Dendritic cell treated with granulocyte-macrophage colony-stimulating factor and Interleukin-4, amounts not matched to agents 40 ng/mL and 50 ng/mL, for 4 days (primary cell): Measurements from ENCODE around the gene CPN2.
A peak's percentile ranks its signal among the peaks of the same experiment; 100 is the strongest.

ENCODE experiments used
- H3K27ac Mint-ChIP-seq: one replicate; pipeline ENCODE4 v1.8.0; 2022; ENCODE audit warnings: mild to moderate bottlenecking, mixed read lengths
- H3K27me3 Mint-ChIP-seq: one replicate; pipeline ENCODE4 v1.8.0; 2022; ENCODE audit warnings: mild to moderate bottlenecking, mixed read lengths
- H3K36me3 Mint-ChIP-seq: one replicate; pipeline ENCODE4 v1.8.0; 2022; ENCODE audit warnings: low read depth, mixed read lengths
- H3K4me1 Mint-ChIP-seq: one replicate; pipeline ENCODE4 v1.8.0; 2022; ENCODE audit warnings: low read depth, mixed read lengths
- H3K4me3 Mint-ChIP-seq: one replicate; pipeline ENCODE4 v1.8.0; 2022; ENCODE audit warnings: mild to moderate bottlenecking, moderate library complexity, mixed read lengths
- H3K9me3 Mint-ChIP-seq: one replicate; pipeline ENCODE4 v1.8.0; 2022; ENCODE audit warnings: mixed read lengths
- intact Hi-C: fragments of 100-400 bp; cut with micrococcal nuclease; formaldehyde crosslinking; loops from one replicate; pipeline ENCODE4 v1.15.0; 2022

The CPN2 gene

DNA sequence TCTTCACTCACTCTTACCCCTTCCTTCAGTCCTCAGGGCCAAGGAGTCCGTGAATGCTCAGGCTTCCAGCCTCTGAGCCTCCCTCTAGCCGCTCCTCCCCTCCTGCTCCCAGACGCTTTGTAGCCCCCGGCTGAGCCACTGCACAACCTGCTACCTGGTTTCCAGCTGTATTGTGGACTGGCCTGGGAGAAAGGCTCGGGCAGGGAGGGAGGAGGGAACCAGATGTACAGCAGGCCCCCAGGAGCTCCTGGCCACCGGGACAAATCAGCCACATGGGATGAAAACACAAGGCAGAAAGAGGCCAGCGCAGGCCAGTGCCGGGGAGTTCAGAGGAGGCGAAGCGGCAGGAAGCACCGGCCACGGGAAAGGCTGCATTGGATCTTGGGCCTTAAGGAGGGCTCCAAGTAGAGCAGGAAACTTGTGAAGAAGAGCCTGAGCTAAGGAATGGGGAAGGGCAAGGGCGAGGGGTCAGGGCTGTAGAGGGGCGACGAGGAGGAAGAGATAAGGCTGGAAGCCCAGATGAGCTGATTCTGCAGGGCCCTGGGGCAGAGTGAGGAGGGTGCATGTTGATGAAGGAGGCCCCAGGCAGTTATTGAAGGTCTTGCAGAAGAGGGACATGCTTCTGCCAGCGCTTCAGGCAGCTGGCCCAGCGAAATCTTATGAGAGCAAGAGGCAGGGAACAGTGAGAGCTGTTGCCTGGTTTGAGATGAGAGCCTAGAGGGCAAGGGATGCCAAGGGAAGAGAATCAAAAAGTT lies 14.3 kb downstream of the CPN2 start:
- intact Hi-C loops: no loop called here
- H3K36me3 Mint-ChIP-seq: no peaks in the 10 kb centered on the region
- no peaks in the 10 kb centered on the region for H3K9me3 Mint-ChIP-seq
- no peak overlapping the region for H3K27ac Mint-ChIP-seq
- peaks cover 8% of the 10 kb centered on the region for H3K4me1 Mint-ChIP-seq
- peaks cover 49% of the 10 kb centered on the region for H3K27me3 Mint-ChIP-seq
- no peak overlapping the region for H3K4me3 Mint-ChIP-seq

DNA sequence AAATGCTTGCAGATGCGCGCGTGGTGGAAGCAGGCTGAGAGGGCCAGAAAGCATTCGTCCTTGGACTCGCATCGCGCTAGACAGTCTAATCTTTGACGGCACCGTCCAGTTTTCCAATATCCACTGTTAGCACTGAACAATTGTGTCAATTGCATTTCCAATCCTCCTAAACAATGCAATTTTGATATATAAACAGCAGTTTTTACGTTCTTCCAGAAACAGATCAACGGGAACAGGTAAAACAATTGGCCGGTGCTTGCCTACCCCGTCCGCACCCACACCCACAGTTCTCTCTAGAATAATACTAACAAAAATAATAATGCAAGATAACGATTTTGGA lies 17.2 kb downstream of the CPN2 start:
- Mint-ChIP-seq H3K27me3 (peaks cover 55% of the 10 kb centered on the region), H3K36me3 (no peaks in the 10 kb centered on the region), H3K4me1 (peaks cover 20% of the 10 kb centered on the region), H3K4me3 (peak overlapping the region; percentile 76), H3K27ac (no peak overlapping the region), H3K9me3 (no peaks in the 10 kb centered on the region)
- intact Hi-C loops: loop anchor here (2.0 kb wide), 1 partner anchor 71 kb away; no protein-coding TSS in a partner anchor

- Mint-ChIP-seq H3K4me1 (peaks cover 20% of the 10 kb centered on the region), H3K27me3 (peaks cover 60% of the 10 kb centered on the region), H3K36me3 (no peaks in the 10 kb centered on the region), H3K27ac (no peak overlapping the region), H3K4me3 (peak overlapping the region; percentile 76), H3K9me3 (no peaks in the 10 kb centered on the region)
- intact Hi-C loops: loop anchor here (2.0 kb wide), 1 partner anchor 71 kb away; no protein-coding TSS in a partner anchor
Observed at GRCh38 chr3:194333212-194333980, 17.7 kb downstream of the CPN2 start.

DNA sequence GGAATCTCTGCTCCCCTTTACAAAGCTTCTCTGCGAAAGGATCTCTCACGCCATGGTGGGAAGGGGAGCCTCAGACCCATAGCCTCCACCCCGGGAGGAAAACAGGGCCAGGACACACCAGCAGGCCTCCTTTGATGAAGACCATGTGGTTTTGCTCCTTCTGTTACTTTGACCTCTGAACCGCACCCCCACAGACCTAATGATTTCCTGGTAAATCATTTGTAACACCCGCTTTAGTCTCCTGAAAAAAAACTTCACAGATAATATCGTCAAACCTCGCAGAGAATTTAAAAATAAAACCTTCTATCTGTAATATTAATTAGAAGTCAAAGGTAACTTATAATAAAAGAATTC lies 18.3 kb downstream of the CPN2 start:
- Mint-ChIP-seq H3K9me3 (no peaks in the 10 kb centered on the region), H3K36me3 (no peaks in the 10 kb centered on the region), H3K27ac (no peak overlapping the region), H3K27me3 (peaks cover 61% of the 10 kb centered on the region), H3K4me3 (no peak overlapping the region), H3K4me1 (peaks cover 20% of the 10 kb centered on the region)
- intact Hi-C loops: loop anchor here (2.0 kb wide), 1 partner anchor 72 kb away; no protein-coding TSS in a partner anchor

DNA sequence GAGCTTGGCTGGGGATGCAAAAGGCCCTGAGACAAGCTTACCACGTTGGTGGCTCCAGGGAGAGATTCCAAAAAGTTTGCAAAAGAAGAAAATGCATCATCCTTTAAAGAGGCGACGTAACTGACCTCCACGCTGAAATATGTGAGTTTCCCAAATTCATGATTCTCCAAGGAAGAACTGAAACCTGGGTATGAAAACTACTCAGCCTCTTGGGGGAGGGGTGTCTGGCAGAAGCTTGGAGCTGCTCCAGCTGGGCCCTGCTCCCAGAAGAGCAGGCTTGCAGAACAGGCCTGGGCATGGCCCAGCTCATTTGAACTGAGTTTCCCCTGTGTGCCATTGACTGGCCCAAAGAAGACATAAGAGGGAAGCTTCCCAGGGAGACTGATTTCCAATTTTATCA lies 20.5 kb downstream of the CPN2 start:
- Mint-ChIP-seq H3K9me3 (no peaks in the 10 kb centered on the region), H3K4me1 (peaks cover 20% of the 10 kb centered on the region), H3K27ac (no peak overlapping the region), H3K4me3 (no peak overlapping the region), H3K36me3 (no peaks in the 10 kb centered on the region), H3K27me3 (peaks cover 48% of the 10 kb centered on the region)
- intact Hi-C loops: no loop called here

GRCh38 chr3:194330160-194330559 lies 21.0 kb downstream of the CPN2 start:
- intact Hi-C loops: no loop called here
- Mint-ChIP-seq H3K27ac (no peak overlapping the region), H3K27me3 (peaks cover 46% of the 10 kb centered on the region), H3K4me1 (peaks cover 20% of the 10 kb centered on the region), H3K36me3 (no peaks in the 10 kb centered on the region), H3K9me3 (no peaks in the 10 kb centered on the region), H3K4me3 (no peak overlapping the region)

DNA sequence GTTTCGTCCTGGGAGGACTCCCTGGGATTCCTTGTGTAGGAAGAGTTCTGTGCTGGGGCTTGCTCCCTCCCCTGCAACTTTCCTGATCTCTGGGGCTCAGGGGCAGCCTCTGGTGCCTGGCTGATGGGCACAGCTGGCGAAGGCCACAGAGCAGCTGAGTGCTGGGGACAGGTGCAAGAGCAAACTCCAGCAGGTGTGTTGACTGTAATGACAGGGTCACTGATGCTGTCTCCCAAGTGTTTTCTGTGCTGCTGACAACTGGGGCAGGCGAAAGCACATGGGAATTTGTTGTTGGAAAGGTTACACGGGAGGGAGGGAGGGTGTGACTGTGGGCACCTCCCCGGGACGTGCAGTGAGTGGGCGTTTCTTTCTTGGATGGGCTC lies 21.6 kb downstream of the CPN2 start:
- intact Hi-C loops: no loop called here
- no peaks in the 10 kb centered on the region for H3K36me3 Mint-ChIP-seq
- peaks cover 46% of the 10 kb centered on the region for H3K27me3 Mint-ChIP-seq
- H3K9me3 Mint-ChIP-seq: no peaks in the 10 kb centered on the region
- peaks cover 20% of the 10 kb centered on the region for H3K4me1 Mint-ChIP-seq
- no peak overlapping the region for H3K4me3 Mint-ChIP-seq
- no peak overlapping the region for H3K27ac Mint-ChIP-seq

DNA sequence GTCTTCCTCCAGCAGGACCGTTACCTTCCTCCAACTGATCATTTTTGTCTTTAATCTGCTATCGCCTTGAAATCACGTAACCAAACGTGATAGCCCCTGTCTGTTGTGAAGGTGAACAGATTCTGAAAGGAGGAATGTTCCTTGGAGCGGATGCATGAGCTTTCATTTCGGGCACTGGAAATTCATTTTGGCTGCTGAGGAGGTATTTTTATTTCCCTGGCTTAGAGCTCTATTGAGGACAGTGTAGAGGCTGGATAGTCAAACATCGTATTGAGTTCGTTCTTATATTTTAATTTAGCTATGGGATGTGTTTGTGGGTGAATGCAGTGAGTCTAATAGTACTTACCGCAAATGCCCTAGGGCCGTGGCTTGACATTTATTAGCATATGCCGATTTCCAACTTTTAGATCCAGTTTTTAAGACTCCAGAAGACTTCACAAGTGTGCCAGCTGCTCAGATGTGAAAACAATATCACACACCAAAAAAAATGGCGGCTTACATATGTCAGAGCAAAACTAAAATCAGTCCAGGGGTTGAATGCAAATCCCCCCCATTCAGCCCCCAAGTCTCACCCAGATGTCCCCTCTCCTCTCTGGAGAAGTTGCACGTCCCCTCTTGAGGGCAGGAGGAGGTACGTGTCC lies 22.1 kb downstream of the CPN2 start:
- Mint-ChIP-seq H3K4me1 (peaks cover 20% of the 10 kb centered on the region), H3K4me3 (no peak overlapping the region), H3K27me3 (peaks cover 41% of the 10 kb centered on the region), H3K9me3 (no peaks in the 10 kb centered on the region), H3K36me3 (no peaks in the 10 kb centered on the region), H3K27ac (no peak overlapping the region)
- intact Hi-C loops: no loop called here

DNA sequence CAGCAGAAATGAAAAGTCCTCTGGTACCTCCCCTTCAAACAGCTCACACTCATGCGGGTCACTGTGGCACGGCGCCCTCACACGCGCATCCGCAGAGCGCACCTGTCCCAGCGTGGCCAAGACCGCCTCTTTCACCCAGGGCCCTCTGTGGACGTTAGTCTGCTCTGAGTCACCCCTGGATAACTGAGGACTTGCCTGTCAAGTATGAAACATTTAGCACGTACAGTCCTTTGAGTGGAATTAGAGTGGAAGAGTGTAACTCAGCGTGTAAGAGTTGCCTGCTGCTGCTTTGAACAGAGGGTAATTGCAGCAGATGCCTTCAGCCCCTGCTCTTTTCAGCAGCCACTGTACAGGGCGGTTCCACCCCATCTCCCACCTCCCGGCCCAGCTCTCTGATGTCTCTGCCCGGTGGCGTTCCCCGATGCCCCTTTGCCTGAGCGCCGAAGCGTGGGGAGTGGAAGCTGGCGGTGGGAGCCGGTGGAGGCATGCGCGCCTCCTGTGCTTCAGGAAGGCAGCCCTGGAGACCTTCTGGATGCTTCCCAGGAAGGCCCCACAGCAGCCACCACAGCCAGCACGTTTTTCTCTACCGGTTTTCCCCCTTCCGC lies 23.0 kb downstream of the CPN2 start:
- no peak overlapping the region for H3K4me3 Mint-ChIP-seq
- H3K36me3 Mint-ChIP-seq: no peaks in the 10 kb centered on the region
- intact Hi-C loops: no loop called here
- peaks cover 33% of the 10 kb centered on the region for H3K27me3 Mint-ChIP-seq
- peaks cover 14% of the 10 kb centered on the region for H3K4me1 Mint-ChIP-seq
- no peaks in the 10 kb centered on the region for H3K9me3 Mint-ChIP-seq
- H3K27ac Mint-ChIP-seq: no peak overlapping the region

- H3K27ac Mint-ChIP-seq: no peak overlapping the region
- no peaks in the 10 kb centered on the region for H3K9me3 Mint-ChIP-seq
- no peak overlapping the region for H3K4me3 Mint-ChIP-seq
- H3K36me3 Mint-ChIP-seq: no peaks in the 10 kb centered on the region
- H3K4me1 Mint-ChIP-seq: peaks cover 21% of the 10 kb centered on the region
- H3K27me3 Mint-ChIP-seq: peaks cover 33% of the 10 kb centered on the region
- intact Hi-C loops: no loop called here
Observed at GRCh38 chr3:194327218-194328052, 23.7 kb downstream of the CPN2 start.

- intact Hi-C loops: no loop called here
- peaks cover 33% of the 10 kb centered on the region for H3K27me3 Mint-ChIP-seq
- H3K4me1 Mint-ChIP-seq: peaks cover 26% of the 10 kb centered on the region
- H3K27ac Mint-ChIP-seq: no peak overlapping the region
- no peak overlapping the region for H3K4me3 Mint-ChIP-seq
- H3K36me3 Mint-ChIP-seq: no peaks in the 10 kb centered on the region
- no peaks in the 10 kb centered on the region for H3K9me3 Mint-ChIP-seq
Observed at GRCh38 chr3:194326968-194327217, 24.2 kb downstream of the CPN2 start.

DNA sequence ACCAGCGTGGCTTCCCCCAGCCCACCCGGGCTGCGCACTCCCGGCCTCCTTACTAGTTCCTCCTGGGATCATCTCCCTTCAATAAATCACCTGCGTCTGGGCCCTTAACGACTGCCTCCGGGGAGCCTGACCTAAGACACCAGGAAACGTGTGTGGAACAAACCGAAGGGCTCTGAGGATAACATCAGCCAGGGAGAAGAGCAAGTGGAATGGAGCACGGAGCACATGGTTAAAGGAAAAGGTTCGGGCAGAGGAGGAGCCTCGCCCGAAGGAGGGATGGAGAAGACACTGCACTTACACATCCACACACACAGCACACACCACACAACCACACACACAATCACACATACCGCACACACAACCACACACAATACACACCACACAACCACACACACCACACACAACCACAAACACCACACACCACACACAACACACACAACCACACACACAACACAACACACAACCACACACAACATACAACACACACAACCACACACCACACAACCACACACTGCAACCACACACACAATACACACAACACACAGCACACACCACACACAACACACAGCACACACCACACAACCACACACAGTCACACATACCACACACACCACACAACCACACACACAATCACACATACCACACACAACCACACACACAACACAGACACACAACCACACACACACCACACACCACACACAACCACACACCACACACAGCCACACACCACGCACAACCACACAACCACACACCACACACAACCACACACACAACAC lies 24.7 kb downstream of the CPN2 start:
- Mint-ChIP-seq H3K27ac (no peak overlapping the region), H3K4me3 (no peak overlapping the region), H3K27me3 (peaks cover 29% of the 10 kb centered on the region), H3K4me1 (peaks cover 26% of the 10 kb centered on the region), H3K36me3 (no peaks in the 10 kb centered on the region), H3K9me3 (no peaks in the 10 kb centered on the region)
- intact Hi-C loops: no loop called here
